OCI-LY1 (cell line): Measurements from ENCODE around the gene ING3.

Experiments
- H2AFZ ChIP-seq: fragments of 200-600 bp; sonication (generic), shearing (Covaris generic); 2 replicates; pipeline ENCODE4 v1.6.0; 2014; ENCODE audit warnings: antibody characterized with exemption, mild to moderate bottlenecking, low read length
- H3F3A ChIP-seq: fragments of 200-600 bp; sonication (generic), shearing (Covaris generic); 2 replicates; pipeline ENCODE4 v1.6.0; 2014; ENCODE audit warnings: mild to moderate bottlenecking, antibody characterized with exemption, low read length, moderate library complexity; ENCODE audit not compliant: insufficient read depth
- H3K27ac ChIP-seq: fragments of 200-600 bp; sonication (generic); 2 replicates; pipeline ENCODE4 v1.5.1; 2014; ENCODE audit warnings: low read length, mixed run types, mild to moderate bottlenecking, low read depth; ENCODE audit not compliant: poor library complexity, severe bottlenecking
- H3K27me3 ChIP-seq: fragments of 200-600 bp; sonication (generic); 2 replicates; pipeline ENCODE4 v1.6.0; 2014; ENCODE audit warnings: antibody characterized with exemption, mild to moderate bottlenecking, low read length, moderate library complexity; ENCODE audit not compliant: insufficient read depth
- H3K36me3 ChIP-seq: fragments of 200-600 bp; sonication (generic); 2 replicates; pipeline ENCODE4 v1.6.1; 2014; ENCODE audit warnings: mild to moderate bottlenecking, antibody characterized with exemption, low read length, moderate library complexity, mixed read lengths; ENCODE audit not compliant: insufficient read depth
- H3K4me1 ChIP-seq: fragments of 200-600 bp; sonication (generic); 2 replicates; pipeline ENCODE4 v1.5.1; 2014; ENCODE audit warnings: mild to moderate bottlenecking, low read length, moderate library complexity; ENCODE audit not compliant: insufficient read depth, severe bottlenecking
- H3K4me2 ChIP-seq: fragments of 200-600 bp; sonication (generic), shearing (Covaris generic); 2 replicates; pipeline ENCODE4 v1.6.1; 2014; ENCODE audit warnings: low read length
- H3K4me3 ChIP-seq: fragments of 200-600 bp; sonication (generic); 2 replicates; pipeline ENCODE4 v1.5.1; 2014; ENCODE audit warnings: low read length, low read depth, mild to moderate bottlenecking, mixed read lengths; ENCODE audit not compliant: poor library complexity, severe bottlenecking
- H3K79me2 ChIP-seq: fragments of 200-600 bp; shearing (Covaris generic); 2 replicates; pipeline ENCODE4 v1.6.1; 2016; ENCODE audit warnings: mixed run types, low read length, mixed read lengths; ENCODE audit not compliant: insufficient read depth
- H3K9ac ChIP-seq: fragments of 200-600 bp; sonication (generic), shearing (Covaris generic); 2 replicates; pipeline ENCODE4 v1.6.1; 2014; ENCODE audit warnings: mild to moderate bottlenecking, low read length, mixed read lengths
- H3K9me2 ChIP-seq: fragments of 200-600 bp; sonication (generic), shearing (Covaris generic); 2 replicates; pipeline ENCODE4 v1.6.1; 2014; ENCODE audit warnings: low read depth, mild to moderate bottlenecking, low read length, mixed read lengths
- H3K9me3 ChIP-seq: fragments of 200-600 bp; shearing (Covaris generic); 2 replicates; pipeline ENCODE4 v1.6.1; 2014; ENCODE audit warnings: low read length, mixed read lengths
- H4K20me1 ChIP-seq: fragments of 200-600 bp; sonication (generic), shearing (Covaris generic); 2 replicates; pipeline ENCODE4 v1.6.0; 2016; ENCODE audit warnings: mild to moderate bottlenecking, low read length; ENCODE audit not compliant: insufficient read depth
- EZH2 ChIP-seq: fragments of 200-600 bp; sonication (generic), shearing (Covaris generic); IDR thresholded peaks from 2 replicates; pipeline ENCODE4 v1.8.0; 2017; ENCODE audit warnings: borderline replicate concordance, mixed run types, mild to moderate bottlenecking, antibody characterized with exemption, low read length, moderate library complexity, mixed read lengths
- TF ChIP-seq, protein P1 (sequence below): fragments of 200-600 bp; sonication (generic), shearing (Covaris generic); IDR thresholded peaks from 2 replicates; pipeline ENCODE4 v1.5.1; 2017; ENCODE audit warnings: mild to moderate bottlenecking, antibody characterized with exemption, low read length, moderate library complexity, mixed read lengths

ING3 gene

DNA sequence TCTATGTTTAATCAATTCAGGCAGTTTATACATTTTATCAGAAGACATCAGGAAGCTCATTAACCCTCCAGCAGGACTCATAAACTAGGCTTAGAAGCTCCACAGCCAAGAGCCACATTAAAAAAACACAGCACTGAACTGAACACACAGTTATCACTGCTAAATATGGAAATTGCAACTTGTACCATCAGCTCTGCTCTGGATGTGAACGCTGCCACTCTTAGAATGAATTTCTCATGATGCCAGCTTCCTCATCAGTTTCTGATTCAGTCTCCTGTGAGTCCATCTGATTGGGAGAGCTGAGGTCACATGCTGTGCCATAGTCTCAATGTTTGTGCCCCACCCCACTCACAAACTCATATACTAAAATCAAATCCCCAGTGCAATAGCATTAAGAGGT, 17.1 kb upstream of the ING3 start:
- H3K36me3 ChIP-seq = no peaks in the 10 kb centered on the region
- no peak overlapping the region for H3K4me3 ChIP-seq
- no peaks in the 10 kb centered on the region for H3K9me3 ChIP-seq
- H3K4me1 ChIP-seq = no peaks in the 10 kb centered on the region
- TF ChIP-seq, protein P1, sequence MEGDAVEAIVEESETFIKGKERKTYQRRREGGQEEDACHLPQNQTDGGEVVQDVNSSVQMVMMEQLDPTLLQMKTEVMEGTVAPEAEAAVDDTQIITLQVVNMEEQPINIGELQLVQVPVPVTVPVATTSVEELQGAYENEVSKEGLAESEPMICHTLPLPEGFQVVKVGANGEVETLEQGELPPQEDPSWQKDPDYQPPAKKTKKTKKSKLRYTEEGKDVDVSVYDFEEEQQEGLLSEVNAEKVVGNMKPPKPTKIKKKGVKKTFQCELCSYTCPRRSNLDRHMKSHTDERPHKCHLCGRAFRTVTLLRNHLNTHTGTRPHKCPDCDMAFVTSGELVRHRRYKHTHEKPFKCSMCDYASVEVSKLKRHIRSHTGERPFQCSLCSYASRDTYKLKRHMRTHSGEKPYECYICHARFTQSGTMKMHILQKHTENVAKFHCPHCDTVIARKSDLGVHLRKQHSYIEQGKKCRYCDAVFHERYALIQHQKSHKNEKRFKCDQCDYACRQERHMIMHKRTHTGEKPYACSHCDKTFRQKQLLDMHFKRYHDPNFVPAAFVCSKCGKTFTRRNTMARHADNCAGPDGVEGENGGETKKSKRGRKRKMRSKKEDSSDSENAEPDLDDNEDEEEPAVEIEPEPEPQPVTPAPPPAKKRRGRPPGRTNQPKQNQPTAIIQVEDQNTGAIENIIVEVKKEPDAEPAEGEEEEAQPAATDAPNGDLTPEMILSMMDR = no peak
- no peak overlapping the region for H3K4me2 ChIP-seq
- H3K27ac ChIP-seq = no peak overlapping the region
- H3K27me3 ChIP-seq = no peaks in the 10 kb centered on the region
- no peak overlapping the region for H2AFZ ChIP-seq
- no peak overlapping the region for H3K9ac ChIP-seq
- H3K79me2 ChIP-seq = no peaks in the 10 kb centered on the region
- H3K9me2 ChIP-seq = no peaks in the 10 kb centered on the region
- H3F3A ChIP-seq = no peaks in the 10 kb centered on the region
- no peaks in the 10 kb centered on the region for H4K20me1 ChIP-seq

DNA sequence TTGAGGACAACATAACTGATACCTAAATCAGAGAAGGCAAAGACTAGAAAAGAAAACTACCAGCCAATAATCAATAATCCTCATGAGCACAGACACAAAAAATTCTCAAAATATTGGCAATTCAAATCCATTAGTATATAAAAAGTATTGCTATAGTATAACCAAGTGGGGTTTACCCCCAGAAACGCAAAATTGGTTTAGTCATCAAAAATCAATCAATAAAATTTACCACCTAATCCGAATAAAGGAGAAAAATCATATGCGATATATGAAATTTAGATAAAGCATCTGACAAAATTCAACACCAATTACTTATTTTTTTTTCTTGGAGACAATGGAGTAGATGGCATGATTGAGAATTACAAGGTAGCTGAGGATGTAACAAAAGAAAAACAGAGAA, 11.2 kb upstream of the ING3 start:
- H3K9me3 ChIP-seq = no peaks in the 10 kb centered on the region
- no peak overlapping the region for H3K4me3 ChIP-seq
- no peaks in the 10 kb centered on the region; the same call in 1 of the 2 replicates for H3K27me3 ChIP-seq
- H3K9ac ChIP-seq = no peak overlapping the region
- no peaks in the 10 kb centered on the region for H3K36me3 ChIP-seq
- no peaks in the 10 kb centered on the region for H3K4me1 ChIP-seq
- no peaks in the 10 kb centered on the region for H3K79me2 ChIP-seq
- no peak overlapping the region for H3K27ac ChIP-seq
- no peak overlapping the region for H3K4me2 ChIP-seq
- no peak for TF ChIP-seq EZH2
- TF ChIP-seq, protein P1 = no peak
- no peaks in the 10 kb centered on the region for H4K20me1 ChIP-seq
- no peak overlapping the region for H2AFZ ChIP-seq
- no peaks in the 10 kb centered on the region for H3K9me2 ChIP-seq
- H3F3A ChIP-seq = no peaks in the 10 kb centered on the region

DNA sequence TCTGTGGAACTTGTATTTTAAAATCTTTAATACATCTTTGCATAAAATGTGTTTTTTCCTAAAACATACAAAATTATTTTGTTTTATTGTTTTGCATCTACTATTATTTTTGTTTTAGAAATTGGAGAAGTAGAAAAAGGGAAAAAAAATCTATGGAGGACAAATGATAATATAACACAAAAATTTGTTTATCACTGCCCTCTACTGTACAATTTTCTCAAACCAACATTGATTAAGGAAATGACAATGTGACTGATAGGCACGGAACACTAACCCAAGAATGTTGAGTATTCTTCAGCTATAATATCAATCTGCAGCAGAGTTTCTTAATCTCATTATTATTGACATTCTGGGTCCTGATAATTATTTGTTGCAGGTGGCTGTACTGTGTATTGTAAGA, 9.5 kb upstream of the ING3 start:
- no peaks in the 10 kb centered on the region for H3F3A ChIP-seq
- no peaks in the 10 kb centered on the region for H4K20me1 ChIP-seq
- H3K27ac ChIP-seq = no peak overlapping the region
- no peaks in the 10 kb centered on the region for H3K79me2 ChIP-seq
- no peaks in the 10 kb centered on the region for H3K4me1 ChIP-seq
- no peaks in the 10 kb centered on the region for H3K9me3 ChIP-seq
- H3K27me3 ChIP-seq = no peaks in the 10 kb centered on the region; the same call in 1 of the 2 replicates
- H3K9ac ChIP-seq = no peak overlapping the region
- H3K9me2 ChIP-seq = no peaks in the 10 kb centered on the region
- H3K36me3 ChIP-seq = no peaks in the 10 kb centered on the region
- TF ChIP-seq, protein P1 = peak; percentile 68
- TF ChIP-seq EZH2 = no peak
- no peak overlapping the region for H3K4me3 ChIP-seq
- H2AFZ ChIP-seq = no peak overlapping the region
- H3K4me2 ChIP-seq = no peak overlapping the region
